CD4-positive, alpha-beta memory T cell (primary cell): Measurements from ENCODE around the gene BICRA. TPM values are rescaled to one million over a fixed set of nuclear protein-coding genes. Genes with fewer than 3 reads are reported as not detected.

Experiments
- CTCF ChIA-PET: fragments of 350-600 bp; sonication (Branson Sonifier 250); formaldehyde crosslinking; loops from one replicate; lab custom pipeline; 2021; ENCODE audit warnings: inconsistent platforms; ENCODE audit not compliant: partially characterized antibody; lab: Charles Lee
- POLR2A ChIA-PET: fragments of 350-600 bp; sonication (Branson Sonifier 250); formaldehyde crosslinking; loops from one replicate; lab custom pipeline; 2021; ENCODE audit not compliant: partially characterized antibody; lab: Charles Lee
- DNase-seq, 5 donors: peaks; one replicate each; pipeline versions ENCODE4 v3.0.0 to v3.0.0-alpha.2; 2020 to 2022; ENCODE audit warnings: mixed read lengths in 1 of 5
- H3K27ac ChIP-seq: one replicate; pipeline ENCODE4 v1.7.0; 2013; ENCODE audit warnings: low read depth, low read length
- H3K27me3 ChIP-seq: 2 replicates; pipeline ENCODE4 v1.7.0; 2013; ENCODE audit warnings: mild to moderate bottlenecking, low read length, moderate library complexity; ENCODE audit not compliant: insufficient read depth
- H3K36me3 ChIP-seq: 2 replicates; pipeline ENCODE4 v1.7.0; 2013; ENCODE audit warnings: mild to moderate bottlenecking, low read length, moderate library complexity; ENCODE audit not compliant: insufficient read depth
- H3K4me1 ChIP-seq: 2 replicates; pipeline ENCODE4 v1.7.0; 2013; ENCODE audit warnings: mild to moderate bottlenecking, low read length, moderate library complexity; ENCODE audit not compliant: insufficient read depth
- H3K4me3 ChIP-seq, 2 donors: one replicate each; pipeline ENCODE4 v1.7.0; 2013; ENCODE audit warnings: low read length in 2 of 2, mild to moderate bottlenecking in 1 of 2
- H3K9me3 ChIP-seq, 2 donors: one replicate each; pipeline ENCODE4 v1.7.0; 2013; ENCODE audit warnings: low read length in 2 of 2, control low read depth in 1 of 2; ENCODE audit not compliant: control insufficient read depth in 1 of 2
- H3K27ac Mint-ChIP-seq, 7 donors: one replicate each; pipeline ENCODE4 v1.8.0; 2020 to 2021; ENCODE audit warnings: mixed read lengths in 7 of 7, mild to moderate bottlenecking in 6 of 7, inconsistent platforms in 3 of 7, moderate library complexity in 3 of 7
- H3K27me3 Mint-ChIP-seq, 2 donors: one replicate each; pipeline ENCODE4 v1.8.0; 2020 to 2021; ENCODE audit warnings: mixed read lengths in 2 of 2
- H3K36me3 Mint-ChIP-seq, 2 donors: one replicate each; pipeline ENCODE4 v1.8.0; 2020 to 2021; ENCODE audit warnings: mixed read lengths in 2 of 2, inconsistent platforms in 1 of 2, mild to moderate bottlenecking in 1 of 2
- H3K4me1 Mint-ChIP-seq, 4 donors: one replicate each; pipeline ENCODE4 v1.8.0; 2020 to 2021; ENCODE audit warnings: mixed read lengths in 4 of 4, mild to moderate bottlenecking in 1 of 4
- H3K4me3 Mint-ChIP-seq, 8 donors: one replicate each; pipeline ENCODE4 v1.8.0; 2020 to 2021; ENCODE audit warnings: mixed read lengths in 8 of 8, mild to moderate bottlenecking in 7 of 8, moderate library complexity in 6 of 8, inconsistent platforms in 3 of 8
- H3K9me3 Mint-ChIP-seq, 8 donors: one replicate each; pipeline ENCODE4 v1.8.0; 2020 to 2021; ENCODE audit warnings: mixed read lengths in 8 of 8, mild to moderate bottlenecking in 5 of 8, inconsistent platforms in 3 of 8, moderate library complexity in 1 of 8
- intact Hi-C: fragments of 100-400 bp; cut with micrococcal nuclease; formaldehyde crosslinking; loops from one replicate; pipeline ENCODE4 v1.15.1; 2023
- polyA plus RNA-seq, 2 donors: library from polyadenylated mRNA; unstranded; fragments of 300-500 nt; fragmentation: Illumina TruSeq; gene quantifications; one replicate each; pipeline ENCODE4 v1.2.3, GENCODE V29; 2021
- total RNA-seq, 2 experiments: library from RNA; stranded (reverse); gene quantifications; one replicate each; pipeline ENCODE4 v1.2.3, GENCODE V29; 2021

BICRA gene
- total and polyA plus RNA-seq, 4 experiments from 2014 or later = 2.3 to 32.9 (median 31.7) TPM; not detected in 1

GRCh38 chr19:47698631-47699359 is 89.9 kb downstream of the BICRA start:
- no peaks in the 10 kb centered on the region for H3K9me3 ChIP-seq
- Mint-ChIP-seq H3K27me3 (no peaks in the 10 kb centered on the region), H3K4me1 (peaks cover 0 to 4% (median under 1%) of the 10 kb centered on the region in 4 donors), H3K27ac (no peak overlapping the region), H3K9me3 (peaks cover 0 to 2% (median 0%) of the 10 kb centered on the region in 8 donors), H3K4me3 (no peak overlapping the region), H3K36me3 (peaks cover 27 to 28% of the 10 kb centered on the region in 2 donors)
- no peak overlapping the region for H3K4me3 ChIP-seq
- ChIA-PET POLR2A (interaction anchor here (1.6 to 1.9 kb wide), 2 partner anchors 183 to 262 kb away, joined by 5 read pairs; partner anchors contain the start of gene NAPA), CTCF (interaction anchor here (0.5 to 5.8 kb wide), 14 partner anchors 8 to 271 kb away, joined by 3 to 84 read pairs (median 6); partner anchors contain the start of genes KPTN and NAPA)
- peak in 1 of 5 donors; percentile 31 for DNase-seq
- H3K36me3 ChIP-seq = peaks cover 17% of the 10 kb centered on the region
- no peaks in the 10 kb centered on the region for H3K4me1 ChIP-seq
- H3K27me3 ChIP-seq = no peaks in the 10 kb centered on the region
- no peak overlapping the region for H3K27ac ChIP-seq
- intact Hi-C loops = loop anchor here (1.0 to 5.0 kb wide), 3 partner anchors 45 to 183 kb away; partner anchors contain the start of gene NAPA

GRCh38 chr19:47699360-47699917 is 90.5 kb downstream of the BICRA start:
- Histone ChIP-seq H3K9me3 (no peaks in the 10 kb centered on the region), H3K27ac (no peak overlapping the region), H3K4me3 (no peak overlapping the region), H3K27me3 (no peaks in the 10 kb centered on the region), H3K36me3 (peaks cover 17% of the 10 kb centered on the region), H3K4me1 (no peaks in the 10 kb centered on the region)
- POLR2A ChIA-PET = interaction anchor here (1.6 to 1.9 kb wide), 2 partner anchors 184 to 263 kb away, joined by 5 read pairs; partner anchors contain the start of gene NAPA
- Mint-ChIP-seq H3K27me3 (no peaks in the 10 kb centered on the region), H3K4me3 (no peak overlapping the region), H3K9me3 (peaks cover 0 to 2% (median 0%) of the 10 kb centered on the region in 8 donors), H3K4me1 (peaks cover 0 to 4% (median 2%) of the 10 kb centered on the region in 4 donors), H3K36me3 (peaks cover 27 to 29% of the 10 kb centered on the region in 2 donors), H3K27ac (peak overlapping the region in 1 of 7 donors; percentile 48)
- CTCF ChIA-PET = interaction anchor here (0.5 to 5.8 kb wide), 14 partner anchors 8 to 308 kb away, joined by 3 to 84 read pairs (median 6); partner anchors contain the start of genes KPTN and NAPA
- intact Hi-C loops = loop anchor here (5.0 kb wide), 1 partner anchor 87 kb away; no protein-coding TSS in a partner anchor
- DNase-seq = peak; percentile 26 to 54 (median 38)

- no peak for DNase-seq
- no peaks in the 10 kb centered on the region for H3K9me3 Mint-ChIP-seq
- no peaks in the 10 kb centered on the region for H3K27me3 Mint-ChIP-seq
- ChIA-PET POLR2A (no interaction called here), CTCF (interaction anchor here (1.9 to 15.5 kb wide), 3 partner anchors 10 to 264 kb away, joined by 11 to 293 read pairs (median 14); partner anchors contain the start of gene NAPA)
- H3K27ac Mint-ChIP-seq = no peak overlapping the region
- H3K4me1 ChIP-seq = no peaks in the 10 kb centered on the region
- H3K27me3 ChIP-seq = no peaks in the 10 kb centered on the region
- no peaks in the 10 kb centered on the region for H3K9me3 ChIP-seq
- intact Hi-C loops = no loop called here
- no peak overlapping the region for H3K4me3 ChIP-seq
- H3K36me3 Mint-ChIP-seq = peaks cover 23% of the 10 kb centered on the region in 2 donors
- H3K4me3 Mint-ChIP-seq = no peak overlapping the region
- peaks cover 0 to 3% (median 0%) of the 10 kb centered on the region in 4 donors for H3K4me1 Mint-ChIP-seq
- H3K36me3 ChIP-seq = peaks cover 17% of the 10 kb centered on the region
- no peak overlapping the region for H3K27ac ChIP-seq
These were observed 92.2 kb downstream of the BICRA start for GRCh38 chr19:47700934-47701716.

GRCh38 chr19:47701717-47702552 is 93.0 kb downstream of the BICRA start:
- Histone ChIP-seq H3K36me3 (peaks cover 17% of the 10 kb centered on the region), H3K27me3 (no peaks in the 10 kb centered on the region), H3K4me1 (no peaks in the 10 kb centered on the region), H3K27ac (no peak overlapping the region), H3K4me3 (no peak overlapping the region), H3K9me3 (no peaks in the 10 kb centered on the region)
- H3K27ac Mint-ChIP-seq = no peak overlapping the region
- peaks cover 23% of the 10 kb centered on the region in 2 donors for H3K36me3 Mint-ChIP-seq
- peaks cover 0 to 2% of the 10 kb centered on the region in 2 donors for H3K27me3 Mint-ChIP-seq
- peaks cover 0 to 3% (median 1%) of the 10 kb centered on the region in 4 donors for H3K4me1 Mint-ChIP-seq
- no peak overlapping the region for H3K4me3 Mint-ChIP-seq
- no peak for DNase-seq
- H3K9me3 Mint-ChIP-seq = no peaks in the 10 kb centered on the region
- POLR2A ChIA-PET = no interaction called here
- intact Hi-C loops = no loop called here
- CTCF ChIA-PET = interaction anchor here (15.5 kb wide), 1 partner anchor 265 kb away, joined by 293 read pairs; no protein-coding TSS in a partner anchor

- intact Hi-C loops = no loop called here
- ChIA-PET CTCF (interaction anchor here (15.5 kb wide), 1 partner anchor 266 kb away, joined by 293 read pairs; no protein-coding TSS in a partner anchor), POLR2A (no interaction called here)
- no peak overlapping the region for H3K27ac ChIP-seq
- H3K27me3 ChIP-seq = no peaks in the 10 kb centered on the region
- H3K9me3 Mint-ChIP-seq = no peaks in the 10 kb centered on the region
- no peak for DNase-seq
- peaks cover 0 to 7% of the 10 kb centered on the region in 2 donors for H3K27me3 Mint-ChIP-seq
- no peak overlapping the region for H3K4me3 Mint-ChIP-seq
- H3K4me3 ChIP-seq = no peak overlapping the region
- no peaks in the 10 kb centered on the region for H3K4me1 ChIP-seq
- peaks cover 17% of the 10 kb centered on the region for H3K36me3 ChIP-seq
- H3K4me1 Mint-ChIP-seq = peaks cover 0 to 7% (median 3%) of the 10 kb centered on the region in 4 donors
- H3K9me3 ChIP-seq = no peaks in the 10 kb centered on the region
- no peak overlapping the region for H3K27ac Mint-ChIP-seq
- H3K36me3 Mint-ChIP-seq = peaks cover 23% of the 10 kb centered on the region in 2 donors
These were observed 93.7 kb downstream of the BICRA start for GRCh38 chr19:47702671-47703070.

- Mint-ChIP-seq H3K4me3 (no peak overlapping the region), H3K9me3 (no peaks in the 10 kb centered on the region), H3K36me3 (peaks cover 20 to 23% of the 10 kb centered on the region in 2 donors), H3K27me3 (peaks cover 0 to 7% of the 10 kb centered on the region in 2 donors), H3K27ac (no peak overlapping the region), H3K4me1 (peaks cover 0 to 7% (median 3%) of the 10 kb centered on the region in 4 donors)
- ChIA-PET POLR2A (no interaction called here), CTCF (interaction anchor here (1.3 to 15.5 kb wide), 2 partner anchors 34 to 266 kb away, joined by 3 to 293 read pairs; no protein-coding TSS in a partner anchor)
- Histone ChIP-seq H3K27ac (no peak overlapping the region), H3K36me3 (peaks cover 17% of the 10 kb centered on the region), H3K27me3 (no peaks in the 10 kb centered on the region), H3K4me1 (no peaks in the 10 kb centered on the region), H3K9me3 (no peaks in the 10 kb centered on the region), H3K4me3 (no peak overlapping the region)
- intact Hi-C loops = no loop called here
- DNase-seq = no peak
These were observed 94.4 kb downstream of the BICRA start for GRCh38 chr19:47703301-47703700.
